ENCODE results near the gene PAGR1. TPM values are rescaled to one million over a fixed set of nuclear protein-coding genes. Genes with fewer than 3 reads are reported as not detected.

Gene PAGR1
- total and polyA plus RNA-seq, 2 of the 13 experiments (the other 11 are each of a cell fraction or from before 2014, with no cell fraction given), result 9.8 to 66.4 TPM

GRCh38 chr16:29807426-29808218 is 8.3 kb upstream of the PAGR1 start (continued):
- TF ChIP-seq ZFP91 (CRISPR knock-in tag; IDR thresholded peaks at IDR 0.05; ENCODE audit: borderline replicate concordance) (peak; percentile 98), ZNF564 (CRISPR knock-in tag; IDR thresholded peaks at IDR 0.05) (peak; percentile 96), ZIK1 (CRISPR knock-in tag; IDR thresholded peaks at IDR 0.05; ENCODE audit: borderline replicate concordance, low read depth) (peak; percentile 99), HDAC1 (CRISPR knock-in tag; IDR thresholded peaks at IDR 0.05) (peak; percentile 96), SMAD9 (CRISPR knock-in tag; IDR thresholded peaks at IDR 0.05) (peak; percentile 93), RELA (CRISPR knock-in tag; IDR thresholded peaks at IDR 0.05) (peak; percentile 53; the same call in 1 of the 2 replicates), TIGD3 (CRISPR knock-in tag; IDR thresholded peaks at IDR 0.05; ENCODE audit: borderline replicate concordance) (peak; percentile 99), ELK4 (CRISPR knock-in tag; IDR thresholded peaks at IDR 0.05; ENCODE audit: borderline replicate concordance) (peak; percentile 91; the same call in 1 of the 2 replicates), TARDBP (CRISPR knock-in tag; IDR thresholded peaks at IDR 0.05) (peak; percentile 86; the same call in 1 of the 2 replicates), MLX (CRISPR knock-in tag; IDR thresholded peaks at IDR 0.05) (peak; percentile 29; the same call in 1 of the 2 replicates), ZKSCAN1 (IDR thresholded peaks at IDR 0.05; ENCODE audit: low read length) (no peak), SUZ12 (IDR thresholded peaks at IDR 0.05; ENCODE audit: low read depth, low read length) (no peak), MED13 (CRISPR knock-in tag; IDR thresholded peaks at IDR 0.05) (peak; percentile 86; the same call in 1 of the 2 replicates), FOSL1 (CRISPR knock-in tag; IDR thresholded peaks at IDR 0.05; ENCODE audit: borderline replicate concordance) (peak; percentile 36; the same call in 1 of the 2 replicates), ZNF781 (CRISPR knock-in tag; IDR thresholded peaks at IDR 0.05; ENCODE audit: borderline replicate concordance, not compliant biosample characterization) (peak; percentile 99), MAX (IDR thresholded peaks at IDR 0.05) (peak; percentile 99)
- TF ChIP-seq, protein P1, sequence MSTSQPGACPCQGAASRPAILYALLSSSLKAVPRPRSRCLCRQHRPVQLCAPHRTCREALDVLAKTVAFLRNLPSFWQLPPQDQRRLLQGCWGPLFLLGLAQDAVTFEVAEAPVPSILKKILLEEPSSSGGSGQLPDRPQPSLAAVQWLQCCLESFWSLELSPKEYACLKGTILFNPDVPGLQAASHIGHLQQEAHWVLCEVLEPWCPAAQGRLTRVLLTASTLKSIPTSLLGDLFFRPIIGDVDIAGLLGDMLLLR (CRISPR knock-in tag; IDR thresholded peaks at IDR 0.05), result peak; percentile 99
- TF ChIP-seq, protein P2, sequence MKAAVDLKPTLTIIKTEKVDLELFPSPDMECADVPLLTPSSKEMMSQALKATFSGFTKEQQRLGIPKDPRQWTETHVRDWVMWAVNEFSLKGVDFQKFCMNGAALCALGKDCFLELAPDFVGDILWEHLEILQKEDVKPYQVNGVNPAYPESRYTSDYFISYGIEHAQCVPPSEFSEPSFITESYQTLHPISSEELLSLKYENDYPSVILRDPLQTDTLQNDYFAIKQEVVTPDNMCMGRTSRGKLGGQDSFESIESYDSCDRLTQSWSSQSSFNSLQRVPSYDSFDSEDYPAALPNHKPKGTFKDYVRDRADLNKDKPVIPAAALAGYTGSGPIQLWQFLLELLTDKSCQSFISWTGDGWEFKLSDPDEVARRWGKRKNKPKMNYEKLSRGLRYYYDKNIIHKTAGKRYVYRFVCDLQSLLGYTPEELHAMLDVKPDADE (CRISPR knock-in tag; IDR thresholded peaks at IDR 0.05), result peak; percentile 99
- TF ChIP-seq, protein P3, sequence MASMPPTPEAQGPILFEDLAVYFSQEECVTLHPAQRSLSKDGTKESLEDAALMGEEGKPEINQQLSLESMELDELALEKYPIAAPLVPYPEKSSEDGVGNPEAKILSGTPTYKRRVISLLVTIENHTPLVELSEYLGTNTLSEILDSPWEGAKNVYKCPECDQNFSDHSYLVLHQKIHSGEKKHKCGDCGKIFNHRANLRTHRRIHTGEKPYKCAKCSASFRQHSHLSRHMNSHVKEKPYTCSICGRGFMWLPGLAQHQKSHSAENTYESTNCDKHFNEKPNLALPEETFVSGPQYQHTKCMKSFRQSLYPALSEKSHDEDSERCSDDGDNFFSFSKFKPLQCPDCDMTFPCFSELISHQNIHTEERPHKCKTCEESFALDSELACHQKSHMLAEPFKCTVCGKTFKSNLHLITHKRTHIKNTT (CRISPR knock-in tag; IDR thresholded peaks at IDR 0.05), result no peak

All from HepG2 (cell line).